HCT116 (cell line): Measurements from ENCODE around the gene CLEC19A. TPM values are rescaled to one million over a fixed set of nuclear protein-coding genes. Genes with fewer than 3 reads are reported as not detected.

ENCODE experiments used
- ATAC-seq: fragments of 200-7000 bp; cut with Tn5 transposase; 2 replicates; pipeline ENCODE4 v1.9.1; 2020; ENCODE audit warnings: mild to moderate bottlenecking, moderate library complexity
- BruUV-seq: library from RNA; stranded (reverse); fragments of 400-500 nt; replicated peaks from 2 replicates; lab custom pipeline; 2021; lab: Mats Ljungman, UMichigan
- CTCF ChIA-PET: fragments of 300-600 bp; sonication (Branson Sonifier 250); formaldehyde crosslinking; loops from one replicate; lab custom pipeline; 2021; ENCODE audit warnings: antibody characterized with exemption; lab: Charles Lee
- POLR2A ChIA-PET: fragments of 300-600, 350-600 bp; sonication (Branson Sonifier 250); formaldehyde crosslinking; loops from one replicate; lab custom pipeline; 2021; ENCODE audit warnings: antibody characterized with exemption; lab: Charles Lee
- RAD21 ChIA-PET, 2 experiments: fragments of 300-600 bp; sonication (Branson Sonifier 250); formaldehyde crosslinking; loops; one replicate each; lab custom pipeline; 2023; ENCODE audit warnings: low total read pairs in 2 of 2; ENCODE audit not compliant: uncharacterized antibody in 2 of 2, unreplicated experiment in 2 of 2, low non-redundant PET in 1 of 2; lab: Charles Lee
- DNase-seq: peaks from one replicate; pipeline ENCODE4 v3.0.0-alpha.2; 2010; ENCODE audit warnings: low read depth, low spot score
- H2AFZ ChIP-seq: fragments of 200-600 bp; shearing (Covaris generic), sonication (generic); 2 replicates; pipeline ENCODE4 v1.6.1; 2017; ENCODE audit warnings: low read depth, mixed run types, mixed read lengths, antibody characterized with exemption, low read length; ENCODE audit not compliant: poor library complexity, severe bottlenecking
- H3K27ac ChIP-seq: 2 replicates; pipeline ENCODE4 v1.5.1; 2012; ENCODE audit warnings: low read depth, low read length
- H3K27me3 ChIP-seq: fragments of 200-600 bp; sonication (generic); 2 replicates; pipeline ENCODE4 v1.6.1; 2016; ENCODE audit warnings: mixed run types, low read length, mixed read lengths; ENCODE audit not compliant: insufficient read depth
- H3K36me3 ChIP-seq, 2 experiments: fragments of 200-500 bp in 1 of 2; fragments of 200-600 bp in 1 of 2; sonication (Bioruptor generic) in 1 of 2; sonication (generic) in 1 of 2; 2 replicates each; pipeline versions ENCODE4 v1.5.1 to v1.6.1; 2014 to 2016; ENCODE audit warnings: low read length in 2 of 2, inconsistent platforms in 1 of 2, mixed read lengths in 1 of 2, mixed run types in 1 of 2; ENCODE audit not compliant: insufficient read depth in 2 of 2, control insufficient read depth in 1 of 2
- H3K4me1 ChIP-seq, 2 experiments: fragments of 200-600 bp in 1 of 2; sonication (generic) in 1 of 2; 2 replicates each; pipeline versions ENCODE4 v1.5.1 to v1.6.1; 2012 to 2017; ENCODE audit warnings: low read length in 2 of 2, inconsistent platforms in 1 of 2, mild to moderate bottlenecking in 1 of 2, mixed read lengths in 1 of 2, mixed run types in 1 of 2, moderate library complexity in 1 of 2; ENCODE audit not compliant: insufficient read depth in 2 of 2, control insufficient read depth in 1 of 2
- H3K4me2 ChIP-seq: fragments of 200-600 bp; sonication (generic); 2 replicates; pipeline ENCODE4 v1.6.1; 2017; ENCODE audit warnings: mixed run types, low read length, mixed read lengths
- H3K4me3 ChIP-seq, 2 experiments: fragments of 200-600 bp in 1 of 2; sonication (generic) in 1 of 2; replicated peaks in 1 of 2; 2 replicates each; pipeline ENCODE4 v1.5.1; 2011 to 2016; ENCODE audit warnings: low read length in 2 of 2, control low read depth in 1 of 2, low read depth in 1 of 2, mild to moderate bottlenecking in 1 of 2, mixed read lengths in 1 of 2, mixed run types in 1 of 2
- H3K79me2 ChIP-seq: fragments of 200-600 bp; sonication (generic); 2 replicates; pipeline ENCODE4 v1.6.1; 2017; ENCODE audit warnings: mild to moderate bottlenecking, mixed run types, low read length, moderate library complexity, mixed read lengths; ENCODE audit not compliant: insufficient read depth
- H3K9ac ChIP-seq: fragments of 200-600 bp; sonication (generic); 2 replicates; pipeline ENCODE4 v1.6.1; 2016; ENCODE audit warnings: low read length, mixed read lengths
- H3K9me2 ChIP-seq: fragments of 200-600 bp; sonication (generic), shearing (Covaris generic); 2 replicates; pipeline ENCODE4 v1.6.1; 2017; ENCODE audit warnings: mixed run types, mild to moderate bottlenecking, moderate library complexity; ENCODE audit not compliant: insufficient read depth
- H3K9me3 ChIP-seq, 2 experiments: fragments of 200-500 bp in 1 of 2; fragments of 200-600 bp in 1 of 2; sonication (Bioruptor generic) in 1 of 2; sonication (generic) in 1 of 2; 2 replicates each; pipeline ENCODE4 v1.6.1; 2014 to 2017; ENCODE audit warnings: low read length in 2 of 2, mixed read lengths in 2 of 2, inconsistent platforms in 1 of 2, low read depth in 1 of 2, mild to moderate bottlenecking in 1 of 2, mixed run types in 1 of 2, moderate library complexity in 1 of 2; ENCODE audit not compliant: control insufficient read depth in 1 of 2, insufficient read depth in 1 of 2
- H4K20me1 ChIP-seq: fragments of 200-600 bp; sonication (generic), shearing (Covaris generic); 2 replicates; pipeline ENCODE4 v1.6.1; 2017; ENCODE audit warnings: mixed run types, mild to moderate bottlenecking, moderate library complexity; ENCODE audit not compliant: insufficient read depth
- CEBPB ChIP-seq: IDR thresholded peaks from 2 replicates; pipeline ENCODE4 v1.6.1; 2012; ENCODE audit warnings: low read depth
- EZH2 ChIP-seq: fragments of 200-600 bp; sonication (generic); IDR thresholded peaks from 2 replicates; pipeline ENCODE4 v1.6.1; 2017; ENCODE audit warnings: antibody characterized with exemption, mixed run types
- JUND ChIP-seq: IDR thresholded peaks from 2 replicates; pipeline ENCODE4 v1.6.1; 2012
- POLR2A ChIP-seq: IDR thresholded peaks from 2 replicates; pipeline ENCODE4 v1.7.0; 2011; ENCODE audit warnings: borderline replicate concordance; ENCODE audit not compliant: insufficient read depth, insufficient read length; ENCODE audit errors: extremely low read depth
- RAD21 ChIP-seq: IDR thresholded peaks from 2 replicates; pipeline ENCODE4 v1.6.1; 2012; ENCODE audit warnings: low read depth, mild to moderate bottlenecking
- YY1 ChIP-seq: IDR thresholded peaks from 2 replicates; pipeline ENCODE4 v1.6.1; 2011; ENCODE audit warnings: low read length, low read depth, moderate library complexity, mild to moderate bottlenecking; ENCODE audit not compliant: insufficient replicate concordance; ENCODE audit errors: extremely low read depth
- ZFX ChIP-seq: fragments of 450-650 bp; IDR thresholded peaks from 2 replicates; pipeline ENCODE4 v1.6.1; 2017
- ZNF274 ChIP-seq: fragments of 200-500 bp; sonication (Bioruptor generic); IDR thresholded peaks from 2 replicates; pipeline ENCODE4 v1.6.1; 2014; ENCODE audit warnings: mild to moderate bottlenecking, low read depth, low read length, inconsistent platforms
- intact Hi-C: fragments of 100-400 bp; cut with micrococcal nuclease; formaldehyde crosslinking; loops from 2 replicates; pipeline ENCODE4 v1.10.0; 2022
- total RNA-seq: library from RNA; stranded (reverse); gene quantifications from one replicate; pipeline ENCODE4 v1.2.1, GENCODE V29; 2021; ENCODE audit not compliant: unreplicated experiment
- TF ChIP-seq, protein P1 (sequence below), 3 experiments: fragments of 200-600 bp in 1 of 3; sonication (generic) in 1 of 3; IDR thresholded peaks in 2 of 3; conservative IDR thresholded peaks in 1 of 3; 2 replicates each; pipeline ENCODE4 v1.5.1; 2012 to 2017; ENCODE audit warnings: low read depth in 2 of 3, low read length in 2 of 3, antibody characterized with exemption in 1 of 3, borderline replicate concordance in 1 of 3, control low read depth in 1 of 3, mild to moderate bottlenecking in 1 of 3, mixed read lengths in 1 of 3, mixed run types in 1 of 3, moderate library complexity in 1 of 3; ENCODE audit not compliant: insufficient read depth in 1 of 3
- TF ChIP-seq, protein P2 (sequence below): IDR thresholded peaks from 2 replicates; pipeline ENCODE4 v1.6.1; 2012

The CLEC19A gene
- total RNA-seq, 1 experiment from 2014 or later, result not detected

DNA sequence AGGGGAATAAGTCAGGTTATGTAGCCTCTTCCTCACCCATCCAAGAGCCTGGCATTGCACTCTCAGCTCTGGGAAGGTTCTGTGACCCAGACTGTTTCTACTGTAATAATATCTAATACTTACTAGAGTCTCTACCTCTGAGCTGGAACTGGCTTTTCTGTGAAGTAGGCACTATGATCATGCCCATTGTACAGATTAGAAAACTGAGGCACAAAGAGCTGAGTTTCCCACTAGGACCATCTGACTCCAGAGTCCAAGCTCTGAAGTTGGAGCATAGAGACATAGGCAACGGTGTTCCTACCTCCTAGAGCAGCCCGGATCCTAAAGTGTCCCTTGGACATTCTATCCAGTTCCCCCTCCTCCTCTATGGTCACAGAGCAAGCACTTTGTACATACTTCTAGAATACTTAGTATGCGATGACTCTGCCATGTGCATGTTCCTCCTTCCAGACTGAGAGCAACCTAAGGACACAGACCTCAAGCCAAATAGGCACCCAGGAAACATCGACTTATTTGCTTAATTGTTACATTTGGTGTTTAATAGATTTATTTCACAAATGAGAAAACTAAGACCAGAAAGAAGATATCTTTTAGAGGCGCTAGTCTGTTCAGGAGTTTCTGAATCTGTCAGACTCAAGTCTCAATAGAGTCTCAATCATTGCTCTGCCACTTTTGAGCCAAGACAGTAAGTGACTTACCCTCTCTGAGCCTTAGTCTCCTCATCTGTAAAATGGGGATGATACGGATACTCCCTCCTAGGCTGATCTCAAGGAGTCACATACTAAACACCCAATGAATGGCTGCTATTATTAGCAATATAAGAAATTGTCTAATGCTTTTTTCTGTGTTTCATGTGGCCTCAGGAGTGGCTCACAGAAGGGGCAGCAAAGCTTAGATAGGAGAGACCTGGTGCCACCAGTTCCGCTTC is 3.6 kb downstream of the CLEC19A start:
- peak; percentile 54 for DNase-seq
- CTCF ChIA-PET, result no interaction called here
- no peaks in the 10 kb centered on the region for H3K9me3 ChIP-seq
- intact Hi-C loops, result no loop called here
- no peaks in the 10 kb centered on the region for H3K79me2 ChIP-seq
- no peak overlapping the region for H3K9ac ChIP-seq
- BruUV-seq, result no TSS peak
- H3K36me3 ChIP-seq, result no peaks in the 10 kb centered on the region
- POLR2A ChIA-PET, result interaction anchor here (0.6 kb wide), 1 partner anchor 212 kb away, joined by 3 read pairs; no protein-coding TSS in a partner anchor
- no peak overlapping the region for H3K27ac ChIP-seq
- no peaks in the 10 kb centered on the region for H4K20me1 ChIP-seq
- H2AFZ ChIP-seq, result no peak overlapping the region
- ATAC-seq, result peak; percentile 52; the same call in 1 of the 2 replicates
- RAD21 ChIA-PET, result no interaction called here
- TF ChIP-seq, protein P1, sequence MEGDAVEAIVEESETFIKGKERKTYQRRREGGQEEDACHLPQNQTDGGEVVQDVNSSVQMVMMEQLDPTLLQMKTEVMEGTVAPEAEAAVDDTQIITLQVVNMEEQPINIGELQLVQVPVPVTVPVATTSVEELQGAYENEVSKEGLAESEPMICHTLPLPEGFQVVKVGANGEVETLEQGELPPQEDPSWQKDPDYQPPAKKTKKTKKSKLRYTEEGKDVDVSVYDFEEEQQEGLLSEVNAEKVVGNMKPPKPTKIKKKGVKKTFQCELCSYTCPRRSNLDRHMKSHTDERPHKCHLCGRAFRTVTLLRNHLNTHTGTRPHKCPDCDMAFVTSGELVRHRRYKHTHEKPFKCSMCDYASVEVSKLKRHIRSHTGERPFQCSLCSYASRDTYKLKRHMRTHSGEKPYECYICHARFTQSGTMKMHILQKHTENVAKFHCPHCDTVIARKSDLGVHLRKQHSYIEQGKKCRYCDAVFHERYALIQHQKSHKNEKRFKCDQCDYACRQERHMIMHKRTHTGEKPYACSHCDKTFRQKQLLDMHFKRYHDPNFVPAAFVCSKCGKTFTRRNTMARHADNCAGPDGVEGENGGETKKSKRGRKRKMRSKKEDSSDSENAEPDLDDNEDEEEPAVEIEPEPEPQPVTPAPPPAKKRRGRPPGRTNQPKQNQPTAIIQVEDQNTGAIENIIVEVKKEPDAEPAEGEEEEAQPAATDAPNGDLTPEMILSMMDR (IDR thresholded peaks at IDR 0.05 in 2 of 3, conservative IDR thresholded peaks at IDR 0.05 in 1 of 3; ENCODE audit: borderline replicate concordance in 1 of 3, insufficient read depth in 1 of 3, low read depth in 2 of 3, low read length in 2 of 3), result no peak
- TF ChIP-seq ZNF274 (no peak), CEBPB (no peak), EZH2 (no peak), RAD21 (no peak), JUND (no peak), POLR2A (no peak), ZFX (no peak), YY1 (no peak)
- TF ChIP-seq, protein P2, sequence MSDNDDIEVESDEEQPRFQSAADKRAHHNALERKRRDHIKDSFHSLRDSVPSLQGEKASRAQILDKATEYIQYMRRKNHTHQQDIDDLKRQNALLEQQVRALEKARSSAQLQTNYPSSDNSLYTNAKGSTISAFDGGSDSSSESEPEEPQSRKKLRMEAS, result no peak
- H3K27me3 ChIP-seq, result no peaks in the 10 kb centered on the region
- peaks cover 20 to 21% of the 10 kb centered on the region in 2 experiments for H3K4me1 ChIP-seq
- H3K4me2 ChIP-seq, result no peak overlapping the region
- no peaks in the 10 kb centered on the region for H3K9me2 ChIP-seq
- H3K4me3 ChIP-seq, result no peak overlapping the region
